Measurements from ENCODE around the gene CFAP77.

DNA sequence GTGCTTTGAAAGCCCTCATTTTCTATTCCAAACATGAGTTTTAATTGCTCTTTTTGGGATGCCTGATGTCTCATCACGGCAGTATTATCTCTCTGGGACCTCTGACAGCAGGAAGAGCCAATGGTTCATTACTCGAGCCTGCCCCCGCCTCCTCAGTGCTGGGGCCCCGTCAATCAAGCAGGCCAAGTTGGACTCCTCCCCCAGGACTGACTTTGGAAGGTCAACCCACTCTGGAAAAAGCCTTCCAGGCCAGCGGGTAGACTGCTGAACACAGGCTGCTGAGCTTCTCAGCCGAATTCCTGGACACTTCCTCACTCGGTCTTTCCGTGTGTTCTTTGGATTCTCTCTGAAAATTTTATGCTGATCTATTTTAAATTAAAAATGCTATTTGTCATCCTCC lies 162.9 kb downstream of the CFAP77 start:
- TF ChIP-seq CTCF (IDR thresholded peaks at IDR 0.05) (no peak), POLR2A (IDR thresholded peaks at IDR 0.05) (no peak), POLR2AphosphoS5 (IDR thresholded peaks at IDR 0.05) (no peak)

Measured in breast epithelium (tissue), 3 donors.